Activated CD8-positive, alpha-beta T cell treated with anti-CD3 and anti-CD28 coated beads for 36 hours (primary cell): Measurements from ENCODE around the gene SERF2. TPM values are rescaled to one million over a fixed set of nuclear protein-coding genes. Genes with fewer than 3 reads are reported as not detected.
"Not testable (repeated sequence)": the region's sequence is repeated elsewhere in the genome, so short reads cannot be mapped to it uniquely, and the experiment has no call there.

Experiments
- ATAC-seq: fragments of 200-7000 bp; cut with Tn5 transposase; one replicate; pipeline ENCODE4 v1.10.0; 2021; ENCODE audit warnings: mild to moderate bottlenecking, moderate library complexity
- CTCF ChIA-PET: fragments of 350-600 bp; sonication (Branson Sonifier 250); formaldehyde crosslinking; loops from one replicate; lab custom pipeline; 2021; ENCODE audit warnings: antibody characterized with exemption; lab: Charles Lee
- POLR2A ChIA-PET: fragments of 350-600 bp; sonication (Branson Sonifier 250); formaldehyde crosslinking; loops from one replicate; lab custom pipeline; 2021; ENCODE audit warnings: antibody characterized with exemption; lab: Charles Lee
- DNase-seq: peaks from one replicate; pipeline ENCODE4 v3.0.0-alpha.2; 2020
- H3K27ac Mint-ChIP-seq: one replicate; pipeline ENCODE4 v1.8.0; 2021; ENCODE audit warnings: mild to moderate bottlenecking, mixed read lengths
- H3K27me3 Mint-ChIP-seq: one replicate; pipeline ENCODE4 v1.8.0; 2021; ENCODE audit warnings: mixed read lengths
- H3K36me3 Mint-ChIP-seq: one replicate; pipeline ENCODE4 v1.8.0; 2021; ENCODE audit warnings: low read depth, mixed read lengths
- H3K4me1 Mint-ChIP-seq: one replicate; pipeline ENCODE4 v1.8.0; 2021; ENCODE audit warnings: low read depth, mixed read lengths
- H3K4me3 Mint-ChIP-seq: one replicate; pipeline ENCODE4 v1.8.0; 2021; ENCODE audit warnings: mild to moderate bottlenecking, moderate library complexity, mixed read lengths
- H3K9me3 Mint-ChIP-seq: one replicate; pipeline ENCODE4 v1.8.0; 2021; ENCODE audit warnings: mixed read lengths
- CTCF ChIP-seq: fragments of 200-600 bp; IDR thresholded peaks from one replicate; pipeline ENCODE4 v1.8.0; 2022; ENCODE audit warnings: antibody characterized with exemption, mild to moderate bottlenecking
- intact Hi-C: fragments of 100-400 bp; cut with micrococcal nuclease; formaldehyde crosslinking; loops from one replicate; pipeline ENCODE4 v1.10.0; 2022
- total RNA-seq, 2 experiments: library from RNA; stranded (reverse); gene quantifications; one replicate each; pipeline ENCODE4 v1.2.3, GENCODE V29; 2021

The SERF2 gene
- total RNA-seq, 2 experiments from 2014 or later = 775 to 810 TPM

- no peak for TF ChIP-seq CTCF
- peaks cover 69% of the 10 kb centered on the region for H3K36me3 Mint-ChIP-seq
- no peak overlapping the region for H3K27ac Mint-ChIP-seq
- DNase-seq (no peak), ATAC-seq (no peak)
- H3K9me3 Mint-ChIP-seq = no peaks in the 10 kb centered on the region
- no peak overlapping the region for H3K4me3 Mint-ChIP-seq
- ChIA-PET POLR2A (interaction anchor here (1.8 to 2.2 kb wide), 2 partner anchors 16 to 19 kb away, joined by 6 to 9 read pairs; partner anchors contain the start of gene MFAP1), CTCF (interaction anchor here (0.9 kb wide), 1 partner anchor 38 kb away, joined by 3 read pairs; no protein-coding TSS in a partner anchor)
- no peaks in the 10 kb centered on the region for H3K27me3 Mint-ChIP-seq
- H3K4me1 Mint-ChIP-seq = peaks cover 10% of the 10 kb centered on the region
- intact Hi-C loops = no loop called here
Measured at GRCh38 chr15:43808435-43808950, 16.4 kb downstream of the SERF2 start.

GRCh38 chr15:43808960-43809678 lies 17.0 kb downstream of the SERF2 start:
- no peak overlapping the region for H3K4me3 Mint-ChIP-seq
- H3K27me3 Mint-ChIP-seq = no peaks in the 10 kb centered on the region
- DNase-seq (no peak), ATAC-seq (no peak)
- peaks cover 10% of the 10 kb centered on the region for H3K4me1 Mint-ChIP-seq
- peak overlapping the region; percentile 81 for H3K27ac Mint-ChIP-seq
- CTCF ChIA-PET = interaction anchor here (0.9 to 1.4 kb wide), 3 partner anchors 16 to 39 kb away, joined by 3 to 5 read pairs (median 3); no protein-coding TSS in a partner anchor
- POLR2A ChIA-PET = interaction anchor here (1.0 to 2.2 kb wide), 4 partner anchors 9 to 19 kb away, joined by 4 to 9 read pairs (median 6); partner anchors contain the start of genes HYPK, MFAP1 and SERINC4
- no peak for TF ChIP-seq CTCF
- H3K36me3 Mint-ChIP-seq = peaks cover 71% of the 10 kb centered on the region
- intact Hi-C loops = no loop called here
- H3K9me3 Mint-ChIP-seq = no peaks in the 10 kb centered on the region

- H3K27ac Mint-ChIP-seq = peak overlapping the region; percentile 5
- CTCF ChIA-PET, H3K9me3 Mint-ChIP-seq, intact Hi-C loops, DNase-seq, H3K27me3 Mint-ChIP-seq, H3K4me3 Mint-ChIP-seq, POLR2A ChIA-PET, ATAC-seq: not testable (repeated sequence)
- H3K4me1 Mint-ChIP-seq = peaks cover 11% of the 10 kb centered on the region
- peaks cover 52% of the 10 kb centered on the region for H3K36me3 Mint-ChIP-seq
Measured at GRCh38 chr15:43815064-43815463, 22.9 kb downstream of the SERF2 start.

- no peaks in the 10 kb centered on the region for H3K9me3 Mint-ChIP-seq
- intact Hi-C loops = no loop called here
- DNase-seq (no peak), ATAC-seq (no peak)
- TF ChIP-seq CTCF = no peak
- peaks cover 40% of the 10 kb centered on the region for H3K36me3 Mint-ChIP-seq
- ChIA-PET CTCF (no interaction called here), POLR2A (interaction anchor here (0.7 to 3.7 kb wide), 4 partner anchors 12 to 29 kb away, joined by 4 to 14 read pairs (median 5); partner anchors contain the start of genes HYPK, SERF2 and SERINC4)
- no peaks in the 10 kb centered on the region for H3K27me3 Mint-ChIP-seq
- H3K4me1 Mint-ChIP-seq = peaks cover 42% of the 10 kb centered on the region
- H3K4me3 Mint-ChIP-seq = peak overlapping the region; percentile 25
- H3K27ac Mint-ChIP-seq = no peak overlapping the region
Measured at GRCh38 chr15:43821505-43821904, 29.4 kb downstream of the SERF2 start.

- peak within 1 kb of the TSS; percentile 99 for H3K27ac Mint-ChIP-seq
- peak; percentile 84 for ATAC-seq
- intact Hi-C loops = no loop called here
Measured at GRCh38 chr15:43824302-43825246, 32.5 kb downstream of the SERF2 start, which contains the start of gene MFAP1. Gene MFAP1 (minus strand): TSS chr15:43824690. CDS start chr15:43824569, 121 bp downstream.

GRCh38 chr15:43825305-43825704 lies 33.2 kb downstream of the SERF2 start:
- H3K36me3 Mint-ChIP-seq = peaks cover 56% of the 10 kb centered on the region

More at GRCh38 chr15:43824302-43825246, 32.5 kb downstream of the SERF2 start, which contains the start of gene MFAP1:
- no peaks in the 10 kb centered on the region for H3K9me3 Mint-ChIP-seq
- peak; percentile 95 for DNase-seq
- peaks cover 49% of the 10 kb centered on the region for H3K4me1 Mint-ChIP-seq
- H3K4me3 Mint-ChIP-seq = peak within 1 kb of the TSS; percentile 94
- ChIA-PET POLR2A (interaction anchor here (0.5 to 6.1 kb wide), 14 partner anchors 8 to 78 kb away, joined by 3 to 37 read pairs (median 4); partner anchors contain the start of genes ELL3, HYPK, PDIA3 and SERF2), CTCF (interaction anchor here (0.6 to 1.2 kb wide), 5 partner anchors 15 to 56 kb away, joined by 3 to 4 read pairs (median 3); partner anchors contain the start of genes ELL3 and SERF2)
- H3K36me3 Mint-ChIP-seq = peaks cover 52% of the 10 kb centered on the region
- no peaks in the 10 kb centered on the region for H3K27me3 Mint-ChIP-seq
- no peak for TF ChIP-seq CTCF

More at GRCh38 chr15:43825305-43825704, 33.2 kb downstream of the SERF2 start:
- H3K9me3 Mint-ChIP-seq, H3K27me3 Mint-ChIP-seq, intact Hi-C loops, DNase-seq, ATAC-seq: not testable (repeated sequence)
- ChIA-PET CTCF (interaction anchor here (0.7 to 1.2 kb wide), 3 partner anchors 15 to 48 kb away, joined by 3 to 4 read pairs (median 3); partner anchors contain the start of genes ELL3 and SERF2), POLR2A (interaction anchor here (1.0 to 6.1 kb wide), 10 partner anchors 8 to 79 kb away, joined by 3 to 37 read pairs (median 8); partner anchors contain the start of genes ELL3, HYPK, PDIA3 and SERF2)
- Mint-ChIP-seq H3K4me3 (peak overlapping the region; percentile 94), H3K27ac (peak overlapping the region; percentile 99), H3K4me1 (peaks cover 56% of the 10 kb centered on the region)
